ENCODE measurements around the gene BACH2.
"Not testable (repeated sequence)": the region's sequence is repeated elsewhere in the genome, so short reads cannot be mapped to it uniquely, and the experiment has no call there.

The BACH2 gene

GRCh38 chr6:90119618-90120017 lies 177.0 kb downstream of the BACH2 start:
- TF ChIP-seq CTCF (IDR thresholded peaks at IDR 0.05; ENCODE audit: low read depth, low read length) = no peak
- DNase-seq (ENCODE audit: extremely low read depth, low read depth) = no peak

- TF ChIP-seq CTCF (IDR thresholded peaks at IDR 0.05; ENCODE audit: low read depth, low read length) = no peak
- no peak for DNase-seq (ENCODE audit: extremely low read depth, low read depth)
These were observed 178.1 kb downstream of the BACH2 start for GRCh38 chr6:90118581-90118980.

GRCh38 chr6:90118069-90118468 lies 178.6 kb downstream of the BACH2 start:
- TF ChIP-seq CTCF (IDR thresholded peaks at IDR 0.05; ENCODE audit: low read depth, low read length) = no peak
- no peak for DNase-seq (ENCODE audit: extremely low read depth, low read depth)

GRCh38 chr6:90116126-90116525 lies 180.5 kb downstream of the BACH2 start:
- not testable (repeated sequence) for DNase-seq (ENCODE audit: extremely low read depth, low read depth)

GRCh38 chr6:90113389-90113788 lies 183.3 kb downstream of the BACH2 start:
- no peak for TF ChIP-seq CTCF (IDR thresholded peaks at IDR 0.05; ENCODE audit: low read depth, low read length)
- no peak for DNase-seq (ENCODE audit: extremely low read depth, low read depth)

GRCh38 chr6:90111387-90111786 lies 185.3 kb downstream of the BACH2 start:
- TF ChIP-seq CTCF (IDR thresholded peaks at IDR 0.05; ENCODE audit: low read depth, low read length) = no peak
- DNase-seq (ENCODE audit: extremely low read depth, low read depth) = no peak

GRCh38 chr6:90110971-90111370 lies 185.7 kb downstream of the BACH2 start:
- DNase-seq (ENCODE audit: extremely low read depth, low read depth) = no peak
- no peak for TF ChIP-seq CTCF (IDR thresholded peaks at IDR 0.05; ENCODE audit: low read depth, low read length)

- no peak for DNase-seq (ENCODE audit: extremely low read depth, low read depth)
- no peak for TF ChIP-seq CTCF (IDR thresholded peaks at IDR 0.05; ENCODE audit: low read depth, low read length)
These were observed 187.5 kb downstream of the BACH2 start for GRCh38 chr6:90109141-90109540.
